GM12873 (cell line): ENCODE data around the gene NOL7.

Experiments
- CTCF ChIP-seq: IDR thresholded peaks from 2 replicates; pipeline ENCODE4 v1.5.1; 2012; ENCODE audit warnings: low read depth, mild to moderate bottlenecking, moderate library complexity, low read length, control low read depth; ENCODE audit not compliant: insufficient read depth; ENCODE audit errors: missing control alignments

Gene NOL7

GRCh38 chr6:13654496-13654895 lies 39.4 kb downstream of the NOL7 start:
- no peak for TF ChIP-seq CTCF

- TF ChIP-seq CTCF: no peak
Measured at GRCh38 chr6:13655700-13656099, 40.6 kb downstream of the NOL7 start.

GRCh38 chr6:13660273-13660672 lies 45.1 kb downstream of the NOL7 start:
- no peak for TF ChIP-seq CTCF

GRCh38 chr6:13660893-13661292 lies 45.8 kb downstream of the NOL7 start:
- TF ChIP-seq CTCF: no peak

GRCh38 chr6:13661647-13662046 lies 46.5 kb downstream of the NOL7 start:
- TF ChIP-seq CTCF: no peak

GRCh38 chr6:13662651-13663334 lies 47.7 kb downstream of the NOL7 start:
- TF ChIP-seq CTCF: no peak

- TF ChIP-seq CTCF: no peak
Measured at GRCh38 chr6:13663986-13664385, 48.9 kb downstream of the NOL7 start.
